ENCODE data around the gene KRT6C. TPM values are rescaled to one million over a fixed set of nuclear protein-coding genes. Genes with fewer than 3 reads are reported as not detected.

The KRT6C gene
- total and polyA plus RNA-seq, 2 donors from 2014 or later: not detected

DNA sequence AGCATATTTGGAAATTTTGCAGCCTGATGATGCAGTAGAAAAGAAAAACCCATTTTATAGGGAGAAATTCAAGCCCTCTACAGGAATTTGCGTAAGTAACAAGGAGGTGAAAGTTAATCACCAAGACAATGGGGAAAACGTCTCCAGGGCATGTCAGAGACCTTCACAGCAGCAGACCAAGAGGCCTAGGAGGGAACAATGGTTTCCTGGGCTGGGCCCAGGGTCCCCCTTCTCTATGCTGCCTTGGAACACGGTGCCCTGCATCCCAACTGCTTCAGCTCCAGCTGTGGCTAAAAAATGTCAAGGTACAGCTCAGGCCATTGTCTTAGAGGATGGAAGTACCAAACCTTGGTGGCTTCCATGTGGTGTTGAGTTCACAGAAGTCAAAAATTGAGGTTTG lies 6.5 kb upstream of the KRT6C start:
- no peak overlapping the region for H3K4me3 ChIP-seq (ENCODE audit: low read length in 3 of 3)
- intact Hi-C loops (cut with DNase I): no loop called here
- H3K9me3 ChIP-seq (ENCODE audit: control insufficient read depth in 2 of 3, insufficient read depth in 1 of 3, low read length in 3 of 3): no peaks in the 10 kb centered on the region
- no peaks in the 10 kb centered on the region for H3K4me1 ChIP-seq (ENCODE audit: control insufficient read depth in 2 of 3, insufficient read depth in 2 of 3, low read depth in 1 of 3, low read length in 3 of 3)
- H3K27me3 ChIP-seq (ENCODE audit: control insufficient read depth, insufficient read depth, low read length): no peaks in the 10 kb centered on the region
- H3K36me3 ChIP-seq (ENCODE audit: control insufficient read depth in 2 of 3, insufficient read depth in 3 of 3, low read length in 3 of 3): no peaks in the 10 kb centered on the region
- no peak for DNase-seq
- H3K27ac ChIP-seq (ENCODE audit: low read depth in 2 of 2, low read length in 2 of 2): no peak overlapping the region
- no peak overlapping the region for H3K9ac ChIP-seq (ENCODE audit: low read length in 3 of 3)
- TF ChIP-seq, protein P1, sequence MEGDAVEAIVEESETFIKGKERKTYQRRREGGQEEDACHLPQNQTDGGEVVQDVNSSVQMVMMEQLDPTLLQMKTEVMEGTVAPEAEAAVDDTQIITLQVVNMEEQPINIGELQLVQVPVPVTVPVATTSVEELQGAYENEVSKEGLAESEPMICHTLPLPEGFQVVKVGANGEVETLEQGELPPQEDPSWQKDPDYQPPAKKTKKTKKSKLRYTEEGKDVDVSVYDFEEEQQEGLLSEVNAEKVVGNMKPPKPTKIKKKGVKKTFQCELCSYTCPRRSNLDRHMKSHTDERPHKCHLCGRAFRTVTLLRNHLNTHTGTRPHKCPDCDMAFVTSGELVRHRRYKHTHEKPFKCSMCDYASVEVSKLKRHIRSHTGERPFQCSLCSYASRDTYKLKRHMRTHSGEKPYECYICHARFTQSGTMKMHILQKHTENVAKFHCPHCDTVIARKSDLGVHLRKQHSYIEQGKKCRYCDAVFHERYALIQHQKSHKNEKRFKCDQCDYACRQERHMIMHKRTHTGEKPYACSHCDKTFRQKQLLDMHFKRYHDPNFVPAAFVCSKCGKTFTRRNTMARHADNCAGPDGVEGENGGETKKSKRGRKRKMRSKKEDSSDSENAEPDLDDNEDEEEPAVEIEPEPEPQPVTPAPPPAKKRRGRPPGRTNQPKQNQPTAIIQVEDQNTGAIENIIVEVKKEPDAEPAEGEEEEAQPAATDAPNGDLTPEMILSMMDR (IDR thresholded peaks at IDR 0.05; ENCODE audit: borderline replicate concordance, extremely low read depth, insufficient read depth): no peak
- FAIRE-seq: no peak

DNA sequence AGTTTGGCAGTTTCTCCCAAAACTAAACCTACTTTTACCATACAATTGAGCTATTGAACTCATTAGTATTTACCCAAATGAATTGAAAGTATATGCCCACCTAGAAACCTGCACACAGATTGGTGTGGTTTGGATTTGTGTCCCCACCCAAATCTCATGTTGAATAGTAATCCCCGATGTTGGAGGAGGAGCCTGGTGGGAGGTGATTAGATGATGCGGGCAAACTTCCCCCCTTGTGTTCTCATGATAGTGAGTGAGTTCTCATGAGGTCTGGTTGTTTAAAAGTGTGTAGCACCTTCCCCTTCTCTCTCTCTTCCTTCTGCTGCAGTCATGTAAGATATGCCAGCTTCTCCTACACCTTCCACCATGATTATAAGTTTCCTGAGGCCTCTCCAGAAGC lies 4.0 kb upstream of the KRT6C start:
- Histone ChIP-seq H3K9me3 (ENCODE audit: control insufficient read depth in 2 of 3, insufficient read depth in 1 of 3, low read length in 3 of 3) (no peaks in the 10 kb centered on the region), H3K27ac (ENCODE audit: low read depth in 2 of 2, low read length in 2 of 2) (no peak overlapping the region), H3K27me3 (ENCODE audit: control insufficient read depth, insufficient read depth, low read length) (no peaks in the 10 kb centered on the region), H3K36me3 (ENCODE audit: control insufficient read depth in 2 of 3, insufficient read depth in 3 of 3, low read length in 3 of 3) (no peaks in the 10 kb centered on the region), H3K4me1 (ENCODE audit: control insufficient read depth in 2 of 3, insufficient read depth in 2 of 3, low read depth in 1 of 3, low read length in 3 of 3) (no peaks in the 10 kb centered on the region), H3K9ac (ENCODE audit: low read length in 3 of 3) (no peak overlapping the region), H3K4me3 (ENCODE audit: low read length in 3 of 3) (no peak overlapping the region)
- TF ChIP-seq, protein P1 (IDR thresholded peaks at IDR 0.05; ENCODE audit: borderline replicate concordance, extremely low read depth, insufficient read depth): no peak
- FAIRE-seq: no peak
- DNase-seq: no peak
- intact Hi-C loops (cut with DNase I): no loop called here

DNA sequence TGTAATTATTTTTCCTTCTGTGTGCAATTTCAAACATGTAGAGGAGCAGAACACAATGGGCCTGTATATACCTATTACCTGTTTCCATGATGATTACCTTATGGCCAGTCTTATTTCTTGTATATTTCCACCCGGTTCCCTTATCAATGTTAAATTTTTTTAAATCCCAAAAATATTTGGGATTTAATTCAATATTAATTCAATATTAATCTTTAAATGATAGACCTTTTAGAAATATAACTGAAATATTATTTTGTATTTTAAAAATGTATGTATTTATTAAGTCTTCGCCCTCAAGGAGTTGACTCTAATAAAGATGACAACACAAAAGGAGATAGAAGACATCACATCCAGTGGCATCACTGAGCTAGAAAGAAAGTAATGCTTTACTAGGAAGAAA lies 607 bp upstream of the KRT6C start:
- DNase-seq (no peak), FAIRE-seq (no peak)
- Histone ChIP-seq H3K9ac (ENCODE audit: low read length in 3 of 3) (no peak overlapping the region), H3K27ac (ENCODE audit: low read depth in 2 of 2, low read length in 2 of 2) (no peak overlapping the region), H3K4me1 (ENCODE audit: control insufficient read depth in 2 of 3, insufficient read depth in 2 of 3, low read depth in 1 of 3, low read length in 3 of 3) (no peaks in the 10 kb centered on the region), H3K9me3 (ENCODE audit: control insufficient read depth in 2 of 3, insufficient read depth in 1 of 3, low read length in 3 of 3) (no peaks in the 10 kb centered on the region), H3K27me3 (ENCODE audit: control insufficient read depth, insufficient read depth, low read length) (no peaks in the 10 kb centered on the region), H3K36me3 (ENCODE audit: control insufficient read depth in 2 of 3, insufficient read depth in 3 of 3, low read length in 3 of 3) (no peaks in the 10 kb centered on the region), H3K4me3 (ENCODE audit: low read length in 3 of 3) (no peak overlapping the region)
- intact Hi-C loops (cut with DNase I): no loop called here
- TF ChIP-seq, protein P1 (IDR thresholded peaks at IDR 0.05; ENCODE audit: borderline replicate concordance, extremely low read depth, insufficient read depth): no peak

DNA sequence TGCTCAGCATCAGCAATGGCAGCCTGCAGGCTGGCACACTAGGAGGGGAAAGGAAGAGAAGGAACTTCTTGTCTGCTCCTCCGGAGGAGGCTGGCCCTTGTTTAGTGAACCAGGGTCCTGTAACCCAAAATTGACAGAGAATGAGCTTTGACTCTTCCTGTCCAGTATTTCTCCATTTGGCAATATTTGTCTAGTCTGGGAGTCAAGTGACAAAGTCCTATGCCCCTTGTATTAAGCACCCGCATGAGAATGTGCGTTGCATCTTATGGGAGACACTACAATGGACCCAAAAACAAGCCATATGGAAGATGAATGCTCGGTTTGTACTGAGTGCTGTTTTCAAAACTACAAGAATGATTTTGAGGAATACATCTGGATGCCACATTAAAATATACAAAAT lies 3.8 kb downstream of the KRT6C start:
- no peak for DNase-seq
- Histone ChIP-seq H3K36me3 (ENCODE audit: control insufficient read depth in 2 of 3, insufficient read depth in 3 of 3, low read length in 3 of 3) (no peaks in the 10 kb centered on the region), H3K9me3 (ENCODE audit: control insufficient read depth in 2 of 3, insufficient read depth in 1 of 3, low read length in 3 of 3) (no peaks in the 10 kb centered on the region), H3K4me3 (ENCODE audit: low read length in 3 of 3) (no peak overlapping the region), H3K27ac (ENCODE audit: low read depth in 2 of 2, low read length in 2 of 2) (no peak overlapping the region), H3K9ac (ENCODE audit: low read length in 3 of 3) (no peak overlapping the region), H3K27me3 (ENCODE audit: control insufficient read depth, insufficient read depth, low read length) (no peaks in the 10 kb centered on the region), H3K4me1 (ENCODE audit: control insufficient read depth in 2 of 3, insufficient read depth in 2 of 3, low read depth in 1 of 3, low read length in 3 of 3) (no peaks in the 10 kb centered on the region)
- intact Hi-C loops (cut with DNase I): no loop called here
- no peak for FAIRE-seq
- TF ChIP-seq, protein P1 (IDR thresholded peaks at IDR 0.05; ENCODE audit: borderline replicate concordance, extremely low read depth, insufficient read depth): no peak

Data from kidney (tissue), 14 donors.